ENCODE data around the gene HNRNPH1.

The HNRNPH1 gene

DNA sequence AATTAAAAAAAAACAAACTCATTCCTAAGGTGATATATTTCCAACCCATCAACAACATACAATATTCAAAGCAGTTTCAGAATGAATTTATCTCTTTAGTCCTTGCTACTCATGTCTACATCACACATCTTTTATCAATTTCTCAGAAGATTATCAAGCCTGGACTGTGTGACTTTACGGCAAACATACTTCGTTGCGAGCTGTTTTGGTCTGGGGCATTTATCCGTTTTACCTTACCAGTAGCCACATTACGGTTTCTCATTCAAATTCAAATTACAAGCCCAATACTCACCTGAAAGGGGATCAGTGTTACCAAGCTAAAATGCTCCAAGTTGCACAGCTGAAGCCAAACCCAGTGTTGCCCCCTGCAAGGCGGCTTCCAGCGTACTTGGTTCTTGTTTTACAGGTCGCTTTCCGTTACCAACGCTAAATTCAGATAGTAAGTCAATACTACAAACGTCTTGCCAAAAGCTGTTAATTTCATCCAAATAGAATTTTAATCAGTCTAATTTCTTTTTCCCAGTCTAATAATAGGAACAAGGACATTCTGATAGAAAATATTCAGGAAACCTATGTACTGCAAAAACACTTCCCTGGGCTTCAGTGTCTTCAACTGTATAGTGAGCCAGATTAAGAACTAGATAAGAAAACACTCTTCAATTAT lies 1.8 kb downstream of the HNRNPH1 start:
- H3K36me3 ChIP-seq (ENCODE audit: control insufficient read depth, insufficient read depth, low read length), result peaks cover 57% of the 10 kb centered on the region
- peak overlapping the region; percentile 91 for H3K4me3 ChIP-seq (ENCODE audit: insufficient read depth, low read depth, low read length, poor library complexity, severe bottlenecking)
- H3K4me1 ChIP-seq (ENCODE audit: control insufficient read depth, insufficient read depth, low read length, poor library complexity, severe bottlenecking), result peaks cover 34% of the 10 kb centered on the region
- H3K27me3 ChIP-seq (replicated peaks; ENCODE audit: control insufficient read depth, insufficient read depth, low read length, poor library complexity, severe bottlenecking), result no peaks in the 10 kb centered on the region
- DNase-seq, result no peak
- H3K27ac ChIP-seq (ENCODE audit: insufficient read depth, low read length, poor library complexity, severe bottlenecking), result peak overlapping the region; percentile 80
- H3K9me3 ChIP-seq (ENCODE audit: control insufficient read depth, low read length), result no peaks in the 10 kb centered on the region

DNA sequence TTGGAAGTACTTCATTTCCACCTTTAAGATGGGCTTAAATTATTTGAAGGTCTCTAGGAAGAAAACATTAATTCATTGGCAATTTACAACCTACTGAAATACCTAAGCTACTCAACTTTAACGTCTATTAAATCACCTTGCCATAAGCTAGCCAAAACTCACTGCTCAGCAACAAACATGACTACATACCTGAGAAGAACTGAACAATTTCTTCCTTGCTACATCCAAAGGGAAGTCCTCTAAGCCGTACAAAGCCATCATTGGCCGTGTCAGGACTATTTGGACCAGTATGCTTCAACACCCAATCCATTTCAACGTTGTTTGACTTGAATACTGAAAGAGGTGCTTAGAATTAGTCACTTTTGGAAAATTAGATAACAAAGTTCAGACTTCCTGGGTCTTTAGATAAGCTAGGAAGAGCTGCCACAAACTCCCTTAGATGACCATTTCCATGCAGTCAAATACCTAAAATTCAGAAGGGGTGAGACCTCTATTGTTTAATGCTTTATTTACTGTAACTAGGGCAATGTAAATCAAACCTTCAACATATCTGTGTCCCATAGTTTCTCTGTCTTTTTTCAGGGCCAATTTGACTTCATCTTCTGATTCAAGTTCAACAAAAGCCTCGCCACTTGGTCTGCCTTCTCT lies 2.6 kb downstream of the HNRNPH1 start:
- H3K4me1 ChIP-seq (ENCODE audit: control insufficient read depth, insufficient read depth, low read length, poor library complexity, severe bottlenecking), result peaks cover 34% of the 10 kb centered on the region
- H3K36me3 ChIP-seq (ENCODE audit: control insufficient read depth, insufficient read depth, low read length), result peaks cover 66% of the 10 kb centered on the region
- DNase-seq, result no peak
- H3K27ac ChIP-seq (ENCODE audit: insufficient read depth, low read length, poor library complexity, severe bottlenecking), result peak overlapping the region; percentile 80
- H3K4me3 ChIP-seq (ENCODE audit: insufficient read depth, low read depth, low read length, poor library complexity, severe bottlenecking), result peak overlapping the region; percentile 91
- no peaks in the 10 kb centered on the region for H3K27me3 ChIP-seq (replicated peaks; ENCODE audit: control insufficient read depth, insufficient read depth, low read length, poor library complexity, severe bottlenecking)
- H3K9me3 ChIP-seq (ENCODE audit: control insufficient read depth, low read length), result no peaks in the 10 kb centered on the region

- peaks cover 71% of the 10 kb centered on the region for H3K36me3 ChIP-seq (ENCODE audit: control insufficient read depth, insufficient read depth, low read length)
- H3K27me3 ChIP-seq (replicated peaks; ENCODE audit: control insufficient read depth, insufficient read depth, low read length, poor library complexity, severe bottlenecking), result no peaks in the 10 kb centered on the region
- peak overlapping the region; percentile 91 for H3K4me3 ChIP-seq (ENCODE audit: insufficient read depth, low read depth, low read length, poor library complexity, severe bottlenecking)
- H3K9me3 ChIP-seq (ENCODE audit: control insufficient read depth, low read length), result no peaks in the 10 kb centered on the region
- no peak overlapping the region for H3K27ac ChIP-seq (ENCODE audit: insufficient read depth, low read length, poor library complexity, severe bottlenecking)
- peaks cover 34% of the 10 kb centered on the region for H3K4me1 ChIP-seq (ENCODE audit: control insufficient read depth, insufficient read depth, low read length, poor library complexity, severe bottlenecking)
- no peak for DNase-seq
Observed at GRCh38 chr5:179620293-179620692, 3.2 kb downstream of the HNRNPH1 start.

DNA sequence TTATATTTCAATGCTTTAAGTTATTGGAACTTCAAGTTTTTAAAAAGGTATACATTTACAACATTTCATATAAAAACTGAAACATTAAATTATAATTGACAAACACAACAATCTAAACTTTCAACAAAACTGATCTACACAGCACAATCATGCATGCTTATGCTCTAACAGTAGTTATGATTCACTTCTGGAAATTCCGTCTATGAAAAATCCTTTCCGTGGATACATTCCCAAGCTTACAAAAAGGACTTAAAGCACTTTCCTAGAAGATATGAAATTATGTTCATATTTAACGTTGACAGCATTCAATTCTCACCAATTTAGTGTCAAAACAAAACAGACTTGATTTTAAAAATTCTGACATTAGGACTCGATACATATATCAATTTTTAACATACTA lies 3.7 kb downstream of the HNRNPH1 start:
- peaks cover 34% of the 10 kb centered on the region for H3K4me1 ChIP-seq (ENCODE audit: control insufficient read depth, insufficient read depth, low read length, poor library complexity, severe bottlenecking)
- H3K9me3 ChIP-seq (ENCODE audit: control insufficient read depth, low read length), result no peaks in the 10 kb centered on the region
- H3K4me3 ChIP-seq (ENCODE audit: insufficient read depth, low read depth, low read length, poor library complexity, severe bottlenecking), result no peak overlapping the region
- no peaks in the 10 kb centered on the region for H3K27me3 ChIP-seq (replicated peaks; ENCODE audit: control insufficient read depth, insufficient read depth, low read length, poor library complexity, severe bottlenecking)
- DNase-seq, result no peak
- peaks cover 76% of the 10 kb centered on the region for H3K36me3 ChIP-seq (ENCODE audit: control insufficient read depth, insufficient read depth, low read length)
- H3K27ac ChIP-seq (ENCODE audit: insufficient read depth, low read length, poor library complexity, severe bottlenecking), result no peak overlapping the region

GRCh38 chr5:179618923-179619554 lies 4.4 kb downstream of the HNRNPH1 start:
- Histone ChIP-seq H3K9me3 (ENCODE audit: control insufficient read depth, low read length) (no peaks in the 10 kb centered on the region), H3K36me3 (ENCODE audit: control insufficient read depth, insufficient read depth, low read length) (peaks cover 84% of the 10 kb centered on the region), H3K4me1 (ENCODE audit: control insufficient read depth, insufficient read depth, low read length, poor library complexity, severe bottlenecking) (peaks cover 30% of the 10 kb centered on the region), H3K27ac (ENCODE audit: insufficient read depth, low read length, poor library complexity, severe bottlenecking) (peak overlapping the region; percentile 15), H3K4me3 (ENCODE audit: insufficient read depth, low read depth, low read length, poor library complexity, severe bottlenecking) (no peak overlapping the region), H3K27me3 (replicated peaks; ENCODE audit: control insufficient read depth, insufficient read depth, low read length, poor library complexity, severe bottlenecking) (no peaks in the 10 kb centered on the region)
- DNase-seq, result no peak

DNA sequence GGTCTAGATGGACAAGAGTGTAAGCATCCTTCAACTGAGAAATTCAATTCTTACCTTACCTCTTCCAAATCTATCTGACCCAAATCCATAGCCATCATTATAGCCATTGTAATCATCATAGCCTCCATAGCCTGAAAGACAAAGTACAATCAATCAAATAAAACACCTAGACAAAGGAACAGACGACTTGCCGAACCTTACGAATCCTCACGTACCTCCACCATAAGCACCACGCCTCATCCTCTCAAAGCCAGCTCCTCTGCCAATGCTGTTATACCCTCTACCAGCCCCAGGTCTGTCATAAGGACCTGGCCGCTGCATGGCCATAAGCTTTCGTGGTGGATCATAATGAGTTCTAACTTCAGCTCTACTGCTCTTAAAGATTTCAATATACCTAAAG lies 5.5 kb downstream of the HNRNPH1 start:
- Histone ChIP-seq H3K27me3 (replicated peaks; ENCODE audit: control insufficient read depth, insufficient read depth, low read length, poor library complexity, severe bottlenecking) (no peaks in the 10 kb centered on the region), H3K36me3 (ENCODE audit: control insufficient read depth, insufficient read depth, low read length) (peaks cover 95% of the 10 kb centered on the region), H3K4me3 (ENCODE audit: insufficient read depth, low read depth, low read length, poor library complexity, severe bottlenecking) (no peak overlapping the region), H3K9me3 (ENCODE audit: control insufficient read depth, low read length) (no peaks in the 10 kb centered on the region), H3K27ac (ENCODE audit: insufficient read depth, low read length, poor library complexity, severe bottlenecking) (no peak overlapping the region), H3K4me1 (ENCODE audit: control insufficient read depth, insufficient read depth, low read length, poor library complexity, severe bottlenecking) (peaks cover 30% of the 10 kb centered on the region)
- DNase-seq, result no peak

- no peak for DNase-seq
- Histone ChIP-seq H3K4me3 (ENCODE audit: insufficient read depth, low read depth, low read length, poor library complexity, severe bottlenecking) (no peak overlapping the region), H3K4me1 (ENCODE audit: control insufficient read depth, insufficient read depth, low read length, poor library complexity, severe bottlenecking) (peaks cover 16% of the 10 kb centered on the region), H3K27me3 (replicated peaks; ENCODE audit: control insufficient read depth, insufficient read depth, low read length, poor library complexity, severe bottlenecking) (no peaks in the 10 kb centered on the region), H3K9me3 (ENCODE audit: control insufficient read depth, low read length) (no peaks in the 10 kb centered on the region), H3K36me3 (ENCODE audit: control insufficient read depth, insufficient read depth, low read length) (peaks cover 97% of the 10 kb centered on the region), H3K27ac (ENCODE audit: insufficient read depth, low read length, poor library complexity, severe bottlenecking) (no peak overlapping the region)
Observed at GRCh38 chr5:179616002-179616594, 7.4 kb downstream of the HNRNPH1 start.

DNA sequence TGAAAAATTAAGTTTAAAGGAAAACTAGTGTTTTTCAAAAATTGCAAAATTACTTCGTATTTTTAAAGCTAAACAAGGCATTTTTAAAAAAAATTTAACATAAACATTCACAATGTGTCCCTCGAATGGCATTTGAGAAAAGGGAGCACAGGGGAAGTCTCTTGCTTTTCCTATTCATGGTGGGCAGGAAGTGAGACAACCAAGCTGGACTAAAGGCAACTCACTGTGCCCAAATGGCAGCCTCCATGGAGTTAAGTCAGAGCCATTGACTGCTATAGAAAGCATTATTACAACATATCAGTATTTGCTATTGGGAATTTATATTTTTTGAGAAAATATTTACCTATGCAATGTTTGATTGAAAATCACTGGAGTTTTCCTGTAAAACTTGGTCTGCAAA lies 8.3 kb downstream of the HNRNPH1 start:
- Histone ChIP-seq H3K4me3 (ENCODE audit: insufficient read depth, low read depth, low read length, poor library complexity, severe bottlenecking) (no peak overlapping the region), H3K27ac (ENCODE audit: insufficient read depth, low read length, poor library complexity, severe bottlenecking) (no peak overlapping the region), H3K36me3 (ENCODE audit: control insufficient read depth, insufficient read depth, low read length) (peaks cover 97% of the 10 kb centered on the region), H3K4me1 (ENCODE audit: control insufficient read depth, insufficient read depth, low read length, poor library complexity, severe bottlenecking) (peaks cover 15% of the 10 kb centered on the region), H3K9me3 (ENCODE audit: control insufficient read depth, low read length) (no peaks in the 10 kb centered on the region), H3K27me3 (replicated peaks; ENCODE audit: control insufficient read depth, insufficient read depth, low read length, poor library complexity, severe bottlenecking) (no peaks in the 10 kb centered on the region)
- no peak for DNase-seq

DNA sequence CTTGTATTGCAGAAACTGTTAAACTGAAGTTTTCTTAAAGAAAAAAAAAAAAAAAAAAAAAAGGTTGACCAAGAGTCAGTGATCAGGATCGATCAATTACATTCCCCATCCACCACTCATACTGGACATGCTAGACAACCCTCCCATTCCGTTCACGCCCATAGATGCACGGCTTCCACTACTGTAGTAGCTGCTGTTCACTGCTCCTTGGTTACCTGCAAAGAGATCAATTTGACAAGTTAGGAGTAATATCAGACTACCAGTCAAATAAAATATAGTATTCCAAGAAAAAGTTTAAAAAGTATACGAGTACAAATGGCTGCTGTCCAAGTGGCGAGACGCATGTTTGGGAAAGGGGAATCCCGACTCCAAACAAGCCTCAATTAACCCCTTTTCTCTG lies 8.7 kb downstream of the HNRNPH1 start:
- H3K4me1 ChIP-seq (ENCODE audit: control insufficient read depth, insufficient read depth, low read length, poor library complexity, severe bottlenecking), result peaks cover 17% of the 10 kb centered on the region
- H3K27ac ChIP-seq (ENCODE audit: insufficient read depth, low read length, poor library complexity, severe bottlenecking), result no peak overlapping the region
- no peaks in the 10 kb centered on the region for H3K9me3 ChIP-seq (ENCODE audit: control insufficient read depth, low read length)
- H3K4me3 ChIP-seq (ENCODE audit: insufficient read depth, low read depth, low read length, poor library complexity, severe bottlenecking), result no peak overlapping the region
- no peaks in the 10 kb centered on the region for H3K27me3 ChIP-seq (replicated peaks; ENCODE audit: control insufficient read depth, insufficient read depth, low read length, poor library complexity, severe bottlenecking)
- DNase-seq, result no peak
- H3K36me3 ChIP-seq (ENCODE audit: control insufficient read depth, insufficient read depth, low read length), result peaks cover 97% of the 10 kb centered on the region

Measured in effector memory CD4-positive, alpha-beta T cell (primary cell).